ENCODE results near the gene MXRA8.
A peak's percentile ranks its signal among the peaks of the same experiment; 100 is the strongest.

The MXRA8 gene

DNA sequence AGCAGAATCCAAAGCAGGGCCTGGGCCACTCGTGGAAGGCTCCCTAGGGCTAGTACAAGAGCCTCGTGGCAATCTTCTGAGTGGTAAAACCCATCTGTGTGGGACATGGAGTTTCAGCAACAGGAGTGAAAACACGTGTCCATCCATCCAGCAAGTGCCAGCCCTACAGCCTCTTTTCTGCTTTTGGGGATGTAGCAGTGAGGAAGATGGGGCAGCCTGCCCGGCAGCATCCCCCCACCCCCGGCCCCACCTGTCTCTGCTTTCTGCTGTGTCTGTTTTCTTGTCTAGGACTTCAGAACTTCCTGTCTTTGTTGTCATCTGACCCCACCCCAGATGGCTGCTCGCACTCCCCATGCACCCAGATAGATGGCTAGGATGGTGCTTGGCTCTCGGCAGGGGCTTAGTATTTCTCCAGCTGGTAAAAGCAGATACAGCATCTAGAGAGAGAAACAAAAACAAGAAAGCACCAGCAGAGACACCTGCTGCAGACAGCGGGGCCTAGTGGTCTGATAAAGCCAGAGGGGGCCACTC lies 32.2 kb downstream of the MXRA8 start:
- Histone ChIP-seq H4K20me1 (ENCODE audit: low read depth, low read length) (no peaks in the 10 kb centered on the region; the same call in 1 of the 2 replicates), H3K27ac (ENCODE audit: low read depth, low read length) (peak overlapping the region; percentile 10; the same call in 1 of the 2 replicates), H3K9me3 (ENCODE audit: insufficient read depth, low read length) (no peaks in the 10 kb centered on the region), H3K4me2 (ENCODE audit: low read depth, low read length, poor library complexity, severe bottlenecking) (peak overlapping the region; percentile 89), H3F3A (ENCODE audit: insufficient read depth) (no peaks in the 10 kb centered on the region; the same call in 1 of the 2 replicates), H3K36me3 (ENCODE audit: low read length) (no peaks in the 10 kb centered on the region), H3K9me2 (replicated peaks; ENCODE audit: insufficient read depth, low read length) (no peaks in the 10 kb centered on the region), H2AFZ (ENCODE audit: low read depth, low read length, severe bottlenecking) (no peak overlapping the region), H3K27me3 (ENCODE audit: low read length) (no peaks in the 10 kb centered on the region), H3K9ac (ENCODE audit: low read length) (peak overlapping the region; percentile 99), H3K4me3 (ENCODE audit: insufficient read depth, low read length, poor library complexity, severe bottlenecking) (peak overlapping the region; percentile 96), H3K79me2 (ENCODE audit: insufficient read depth, low read length) (peaks cover 35% of the 10 kb centered on the region)
- no peak for TF ChIP-seq EZH2phosphoT487 (conservative IDR thresholded peaks at IDR 0.05; ENCODE audit: low read length)
- TF ChIP-seq, protein P1, sequence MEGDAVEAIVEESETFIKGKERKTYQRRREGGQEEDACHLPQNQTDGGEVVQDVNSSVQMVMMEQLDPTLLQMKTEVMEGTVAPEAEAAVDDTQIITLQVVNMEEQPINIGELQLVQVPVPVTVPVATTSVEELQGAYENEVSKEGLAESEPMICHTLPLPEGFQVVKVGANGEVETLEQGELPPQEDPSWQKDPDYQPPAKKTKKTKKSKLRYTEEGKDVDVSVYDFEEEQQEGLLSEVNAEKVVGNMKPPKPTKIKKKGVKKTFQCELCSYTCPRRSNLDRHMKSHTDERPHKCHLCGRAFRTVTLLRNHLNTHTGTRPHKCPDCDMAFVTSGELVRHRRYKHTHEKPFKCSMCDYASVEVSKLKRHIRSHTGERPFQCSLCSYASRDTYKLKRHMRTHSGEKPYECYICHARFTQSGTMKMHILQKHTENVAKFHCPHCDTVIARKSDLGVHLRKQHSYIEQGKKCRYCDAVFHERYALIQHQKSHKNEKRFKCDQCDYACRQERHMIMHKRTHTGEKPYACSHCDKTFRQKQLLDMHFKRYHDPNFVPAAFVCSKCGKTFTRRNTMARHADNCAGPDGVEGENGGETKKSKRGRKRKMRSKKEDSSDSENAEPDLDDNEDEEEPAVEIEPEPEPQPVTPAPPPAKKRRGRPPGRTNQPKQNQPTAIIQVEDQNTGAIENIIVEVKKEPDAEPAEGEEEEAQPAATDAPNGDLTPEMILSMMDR (IDR thresholded peaks at IDR 0.05; ENCODE audit: insufficient read depth, low read length, poor library complexity, severe bottlenecking): no peak

DNA sequence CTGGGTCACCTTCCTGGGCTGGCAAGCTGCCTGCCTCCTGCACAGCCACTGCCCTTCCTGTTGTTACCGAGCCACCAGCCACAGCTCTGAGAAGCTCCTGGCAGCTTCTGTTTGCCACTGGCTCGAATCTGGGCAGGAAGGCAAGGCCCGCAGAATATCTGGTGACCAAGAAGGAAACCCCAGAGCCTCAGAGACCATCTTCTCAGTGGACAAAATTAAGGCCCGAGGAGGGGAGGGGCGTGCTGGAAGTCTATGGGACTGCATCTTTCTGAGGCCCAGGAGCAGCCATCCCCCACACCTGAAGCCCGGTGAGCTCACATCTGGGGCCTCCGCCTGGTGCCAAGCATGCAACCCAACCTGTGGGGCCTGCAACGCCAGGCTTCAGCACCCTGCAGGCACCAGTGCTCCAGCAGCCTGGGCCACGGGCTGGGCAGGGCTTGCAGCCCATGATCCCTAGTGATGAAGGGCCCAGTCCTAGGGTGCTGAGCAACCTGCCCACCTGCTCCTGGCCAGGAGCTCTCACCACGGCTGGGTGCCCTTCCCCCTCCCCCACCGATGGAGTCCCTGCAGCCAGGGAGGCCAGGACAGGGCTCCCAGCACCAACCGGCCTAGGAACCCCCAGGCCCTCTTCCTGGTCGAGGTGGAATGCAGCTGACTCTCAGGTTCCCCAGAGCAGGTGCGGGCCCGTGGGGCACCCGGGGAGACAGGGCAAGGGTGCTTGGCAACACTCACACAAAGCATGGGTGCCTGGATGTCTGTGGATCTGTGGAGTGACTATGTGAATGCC lies 32.9 kb downstream of the MXRA8 start:
- no peaks in the 10 kb centered on the region for H3K9me2 ChIP-seq (replicated peaks; ENCODE audit: insufficient read depth, low read length)
- peak overlapping the region; percentile 83 for H2AFZ ChIP-seq (ENCODE audit: low read depth, low read length, severe bottlenecking)
- H3K27ac ChIP-seq (ENCODE audit: low read depth, low read length): peak overlapping the region; percentile 54
- no peaks in the 10 kb centered on the region; the same call in 1 of the 2 replicates for H3F3A ChIP-seq (ENCODE audit: insufficient read depth)
- peak overlapping the region; percentile 99 for H3K9ac ChIP-seq (ENCODE audit: low read length)
- H3K4me2 ChIP-seq (ENCODE audit: low read depth, low read length, poor library complexity, severe bottlenecking): peak overlapping the region; percentile 89
- TF ChIP-seq EZH2phosphoT487 (conservative IDR thresholded peaks at IDR 0.05; ENCODE audit: low read length): no peak
- TF ChIP-seq, protein P1 (IDR thresholded peaks at IDR 0.05; ENCODE audit: insufficient read depth, low read length, poor library complexity, severe bottlenecking): no peak
- H3K9me3 ChIP-seq (ENCODE audit: insufficient read depth, low read length): no peaks in the 10 kb centered on the region
- no peaks in the 10 kb centered on the region; the same call in 1 of the 2 replicates for H4K20me1 ChIP-seq (ENCODE audit: low read depth, low read length)
- H3K36me3 ChIP-seq (ENCODE audit: low read length): no peaks in the 10 kb centered on the region
- peak overlapping the region; percentile 96 for H3K4me3 ChIP-seq (ENCODE audit: insufficient read depth, low read length, poor library complexity, severe bottlenecking)
- no peaks in the 10 kb centered on the region for H3K27me3 ChIP-seq (ENCODE audit: low read length)
- H3K79me2 ChIP-seq (ENCODE audit: insufficient read depth, low read length): peaks cover 42% of the 10 kb centered on the region

DNA sequence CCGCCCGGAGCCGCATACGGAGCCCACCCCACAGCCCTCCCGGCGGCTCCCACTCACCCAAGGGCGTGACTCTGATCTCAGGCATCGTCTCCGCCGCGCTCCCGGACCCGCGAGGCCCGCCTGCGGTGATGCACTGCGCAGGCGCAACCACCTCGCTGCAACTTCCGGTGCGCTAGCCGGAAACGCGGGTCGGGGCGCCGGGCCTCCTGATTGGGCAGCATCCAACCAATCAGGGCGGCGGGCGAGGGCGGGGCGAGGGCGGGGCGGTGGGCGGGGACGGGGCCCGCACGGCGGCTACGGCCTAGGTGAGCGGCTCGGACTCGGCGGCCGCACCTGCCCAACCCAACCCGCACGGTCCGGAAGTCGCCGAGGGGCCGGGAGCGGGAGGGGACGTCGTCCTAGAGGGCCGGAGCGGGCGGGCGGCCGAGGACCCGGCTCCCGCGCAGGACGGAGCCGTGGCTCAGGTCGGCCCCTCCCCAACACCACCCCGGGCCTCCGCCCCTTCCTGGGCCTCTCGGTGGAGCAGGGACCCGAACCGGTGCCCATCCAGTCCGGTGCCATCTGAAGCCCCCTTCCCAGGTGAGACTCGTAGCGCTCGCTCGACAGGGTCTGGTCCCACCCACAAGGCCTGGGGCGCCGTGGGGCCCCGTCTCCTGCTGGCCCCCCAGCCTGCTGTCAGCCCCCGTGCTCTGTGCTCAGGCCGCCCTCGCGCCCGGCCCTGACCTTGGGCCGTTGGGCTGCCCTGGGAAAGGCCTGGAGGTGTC lies 33.6 kb downstream of the MXRA8 start, which contains the start of the genes CPTP and INTS11:
Gene CPTP, plus strand, starts transcription at position 279 of the 764 bp plus-strand sequence. CDS start 2,109 bp downstream, outside the sequence.
Gene INTS11, minus strand, starts transcription at position 137 of the 764 bp plus-strand sequence. Its CDS starts 52 bp downstream, at position 85.
- TF ChIP-seq, protein P1 (IDR thresholded peaks at IDR 0.05; ENCODE audit: insufficient read depth, low read length, poor library complexity, severe bottlenecking): no peak
- TF ChIP-seq EZH2phosphoT487 (conservative IDR thresholded peaks at IDR 0.05; ENCODE audit: low read length): no peak
- H3K79me2 ChIP-seq (ENCODE audit: insufficient read depth, low read length): peaks cover 49% of the 10 kb centered on the region

More for the DNA sequence above, 33.6 kb downstream of the MXRA8 start, which contains the start of the genes CPTP and INTS11:
- Histone ChIP-seq H3K9me3 (ENCODE audit: insufficient read depth, low read length) (no peaks in the 10 kb centered on the region), H3F3A (ENCODE audit: insufficient read depth) (no peaks in the 10 kb centered on the region; the same call in 1 of the 2 replicates), H3K27ac (ENCODE audit: low read depth, low read length) (peak within 1 kb of the TSS; percentile 54), H4K20me1 (ENCODE audit: low read depth, low read length) (no peaks in the 10 kb centered on the region; the same call in 1 of the 2 replicates), H3K4me3 (ENCODE audit: insufficient read depth, low read length, poor library complexity, severe bottlenecking) (peak within 1 kb of the TSS; percentile 96), H3K27me3 (ENCODE audit: low read length) (no peaks in the 10 kb centered on the region), H3K36me3 (ENCODE audit: low read length) (no peaks in the 10 kb centered on the region), H2AFZ (ENCODE audit: low read depth, low read length, severe bottlenecking) (peak within 1 kb of the TSS; percentile 83), H3K9ac (ENCODE audit: low read length) (peak within 1 kb of the TSS; percentile 99), H3K9me2 (replicated peaks; ENCODE audit: insufficient read depth, low read length) (no peaks in the 10 kb centered on the region), H3K4me2 (ENCODE audit: low read depth, low read length, poor library complexity, severe bottlenecking) (peak within 1 kb of the TSS; percentile 89)
